ENCODE results near the gene ZBTB2.

Gene ZBTB2

GRCh38 chr6:151326116-151326825 lies 65.1 kb downstream of the ZBTB2 start (continued):
- TF ChIP-seq ZNF565 (CRISPR knock-in tag; conservative IDR thresholded peaks at IDR 0.05; ENCODE audit: low read depth) (no peak), TCF4 (CRISPR knock-in tag; IDR thresholded peaks at IDR 0.05; ENCODE audit: borderline replicate concordance) (no peak), ZFP30 (CRISPR knock-in tag; IDR thresholded peaks at IDR 0.05) (no peak)

GRCh38 chr6:151325075-151326050 lies 66.0 kb downstream of the ZBTB2 start:
- peak; percentile 84 for ATAC-seq
- TF ChIP-seq ARNTL (CRISPR knock-in tag; IDR thresholded peaks at IDR 0.05; ENCODE audit: borderline replicate concordance, low read depth) (no peak), PATZ1 (CRISPR knock-in tag; IDR thresholded peaks at IDR 0.05; ENCODE audit: borderline replicate concordance) (0 out of 2 replicates have a peak, but pooled peaks have one; percentile 23), ZFP30 (CRISPR knock-in tag; IDR thresholded peaks at IDR 0.05) (no peak), TSHZ2 (CRISPR knock-in tag; IDR thresholded peaks at IDR 0.05) (no peak)

- peak; percentile 1; the same call in 1 of the 3 replicates for ATAC-seq
- TF ChIP-seq SNAI2 (CRISPR knock-in tag; IDR thresholded peaks at IDR 0.05) = no peak
- TF ChIP-seq ZFP30 (CRISPR knock-in tag; IDR thresholded peaks at IDR 0.05) = no peak
- TF ChIP-seq ZC3H10 (CRISPR knock-in tag; IDR thresholded peaks at IDR 0.05) = no peak
- TF ChIP-seq ARNTL (CRISPR knock-in tag; IDR thresholded peaks at IDR 0.05; ENCODE audit: borderline replicate concordance, low read depth) = no peak
- no peak for TF ChIP-seq ZFP3 (CRISPR knock-in tag; IDR thresholded peaks at IDR 0.05)
- no peak for TF ChIP-seq CREB5 (CRISPR knock-in tag; IDR thresholded peaks at IDR 0.05; ENCODE audit: low read depth)
Measured at GRCh38 chr6:151324488-151324825, 66.9 kb downstream of the ZBTB2 start.

- no peak for TF ChIP-seq PPARA (CRISPR knock-in tag; IDR thresholded peaks at IDR 0.05; ENCODE audit: borderline replicate concordance)
- 0 out of 2 replicates have a peak, but pooled peaks have one; percentile 16 for TF ChIP-seq TCF4 (CRISPR knock-in tag; IDR thresholded peaks at IDR 0.05; ENCODE audit: borderline replicate concordance)
- peak; percentile 87 for ATAC-seq
Measured at GRCh38 chr6:151323791-151324487, 67.4 kb downstream of the ZBTB2 start.

- TF ChIP-seq OSR1 (CRISPR knock-in tag; IDR thresholded peaks at IDR 0.05) = no peak
- no peak for TF ChIP-seq ZFP3 (CRISPR knock-in tag; IDR thresholded peaks at IDR 0.05)
- TF ChIP-seq ISL1 (CRISPR knock-in tag; IDR thresholded peaks at IDR 0.05) = no peak
- TF ChIP-seq ZNF565 (CRISPR knock-in tag; conservative IDR thresholded peaks at IDR 0.05; ENCODE audit: low read depth) = no peak
- no peak for ATAC-seq
Measured at GRCh38 chr6:151322570-151322969, 68.8 kb downstream of the ZBTB2 start.

GRCh38 chr6:151321438-151321837 lies 69.9 kb downstream of the ZBTB2 start:
- no peak for TF ChIP-seq BACH2 (CRISPR knock-in tag; IDR thresholded peaks at IDR 0.05; ENCODE audit: borderline replicate concordance)
- TF ChIP-seq CREB5 (CRISPR knock-in tag; IDR thresholded peaks at IDR 0.05; ENCODE audit: low read depth) = no peak
- TF ChIP-seq SNAI2 (CRISPR knock-in tag; IDR thresholded peaks at IDR 0.05) = no peak
- no peak for TF ChIP-seq ZC3H10 (CRISPR knock-in tag; IDR thresholded peaks at IDR 0.05)
- TF ChIP-seq ZNF70 (CRISPR knock-in tag; IDR thresholded peaks at IDR 0.05) = no peak
- ATAC-seq = no peak

Data from SK-N-SH treated with all-trans-retinoic acid at 6 μM for 48 hours (cell line).